Measurements from ENCODE around the gene GCSAM. TPM values are rescaled to one million over a fixed set of nuclear protein-coding genes. Genes with fewer than 3 reads are reported as not detected.

Gene GCSAM
- under 1 TPM; 0.29 to 0.37 TPM for total RNA-seq
- long read RNA-seq, donor 1 = 0 reads
- long read RNA-seq, donor 2 = 0 reads

- no peak for DNase-seq (ENCODE audit: low spot score)
- intact Hi-C loops (cut with DNase I) = no loop called here
Measured at GRCh38 chr3:112132975-112133448, at the start of gene GCSAM. TSS of gene GCSAM (minus strand) at chr3:112133248. CDS start at chr3:112133120, 128 bp downstream.

GRCh38 chr3:112175646-112176045, 42.6 kb upstream of the GCSAM start:
- intact Hi-C loops (cut with DNase I) = no loop called here
- no peak for DNase-seq (ENCODE audit: low spot score)

- intact Hi-C loops (cut with DNase I) = no loop called here
- no peak for DNase-seq (ENCODE audit: low spot score)
Measured at GRCh38 chr3:112175037-112175436, 42.0 kb upstream of the GCSAM start.

GRCh38 chr3:112171144-112171543, 38.1 kb upstream of the GCSAM start:
- no peak for DNase-seq (ENCODE audit: low spot score)
- intact Hi-C loops (cut with DNase I) = no loop called here

- no peak for DNase-seq (ENCODE audit: low spot score)
- intact Hi-C loops (cut with DNase I) = no loop called here
Measured at GRCh38 chr3:112170046-112170445, 37.0 kb upstream of the GCSAM start.

GRCh38 chr3:112167758-112168157, 34.7 kb upstream of the GCSAM start:
- no peak for DNase-seq (ENCODE audit: low spot score)
- intact Hi-C loops (cut with DNase I) = no loop called here

GRCh38 chr3:112149136-112149535, 16.1 kb upstream of the GCSAM start:
- intact Hi-C loops (cut with DNase I) = no loop called here
- DNase-seq (ENCODE audit: low spot score) = no peak

- intact Hi-C loops (cut with DNase I) = no loop called here
- DNase-seq (ENCODE audit: low spot score) = no peak
Measured at GRCh38 chr3:112143689-112144088, 10.6 kb upstream of the GCSAM start.

- DNase-seq (ENCODE audit: low spot score) = no peak
Measured at GRCh38 chr3:112143251-112143650, 10.2 kb upstream of the GCSAM start.

GRCh38 chr3:112141293-112141692, 8.2 kb upstream of the GCSAM start:
- DNase-seq (ENCODE audit: low spot score) = no peak
- intact Hi-C loops (cut with DNase I) = no loop called here

More at GRCh38 chr3:112143251-112143650, 10.2 kb upstream of the GCSAM start:
- intact Hi-C loops (cut with DNase I) = no loop called here

GRCh38 chr3:112140584-112140983, 7.5 kb upstream of the GCSAM start:
- intact Hi-C loops (cut with DNase I) = no loop called here

GRCh38 chr3:112138219-112138969, 5.3 kb upstream of the GCSAM start:
- intact Hi-C loops (cut with DNase I) = no loop called here
- no peak for DNase-seq (ENCODE audit: low spot score)

More at GRCh38 chr3:112140584-112140983, 7.5 kb upstream of the GCSAM start:
- DNase-seq (ENCODE audit: low spot score) = no peak

GRCh38 chr3:112137781-112138180, 4.7 kb upstream of the GCSAM start:
- intact Hi-C loops (cut with DNase I) = no loop called here
- DNase-seq (ENCODE audit: low spot score) = no peak

- intact Hi-C loops (cut with DNase I) = no loop called here
- no peak for DNase-seq (ENCODE audit: low spot score)
Measured at GRCh38 chr3:112136959-112137693, 4.1 kb upstream of the GCSAM start.

GRCh38 chr3:112136046-112136445, 3.0 kb upstream of the GCSAM start:
- intact Hi-C loops (cut with DNase I) = no loop called here
- DNase-seq (ENCODE audit: low spot score) = no peak

- intact Hi-C loops (cut with DNase I) = no loop called here
- DNase-seq (ENCODE audit: low spot score) = no peak
Measured at GRCh38 chr3:112134335-112135124, 1.5 kb upstream of the GCSAM start.

- intact Hi-C loops (cut with DNase I) = no loop called here
Measured at GRCh38 chr3:112133626-112134334, 732 bp upstream of the GCSAM start.

GRCh38 chr3:112132554-112132953, 494 bp downstream of the GCSAM start:
- no peak for DNase-seq (ENCODE audit: low spot score)
- intact Hi-C loops (cut with DNase I) = no loop called here

More at GRCh38 chr3:112133626-112134334, 732 bp upstream of the GCSAM start:
- no peak for DNase-seq (ENCODE audit: low spot score)

- no peak for DNase-seq (ENCODE audit: low spot score)
- intact Hi-C loops (cut with DNase I) = no loop called here
Measured at GRCh38 chr3:112132088-112132487, 960 bp downstream of the GCSAM start.

Data from posterior vena cava (tissue), 2 donors.